ENCODE measurements around the gene ATXN10. TPM values are rescaled to one million over a fixed set of nuclear protein-coding genes. Genes with fewer than 3 reads are reported as not detected.

ATXN10 gene
- total RNA-seq, 1 experiment from 2014 or later = 303 TPM

- Histone ChIP-seq H2AFZ (no peak overlapping the region), H3K4me3 (no peak overlapping the region), H3F3A (ENCODE audit: insufficient read depth, low read depth) (peaks cover 52% of the 10 kb centered on the region), H3K4me1 (replicated peaks; ENCODE audit: insufficient read depth) (peaks cover 45% of the 10 kb centered on the region), H3K27me3 (ENCODE audit: insufficient read depth, low read depth) (no peaks in the 10 kb centered on the region), H4K20me1 (ENCODE audit: insufficient read depth) (peaks cover 3% of the 10 kb centered on the region; the same call in 1 of the 2 replicates), H3K36me3 (ENCODE audit: low read depth) (peaks cover 23% of the 10 kb centered on the region), H3K9me2 (ENCODE audit: insufficient read depth) (no peaks in the 10 kb centered on the region), H3K79me2 (ENCODE audit: low read depth) (peaks cover 92% of the 10 kb centered on the region), H3K27ac (peak overlapping the region; percentile 82; the same call in 1 of the 2 replicates), H3K4me2 (no peak overlapping the region), H3K9me3 (ENCODE audit: insufficient read depth, low read depth) (peaks cover 3% of the 10 kb centered on the region; the same call in 1 of the 2 replicates)
- CTCF ChIA-PET = no interaction called here
- intact Hi-C loops (cut with micrococcal nuclease; ENCODE audit: unreplicated experiment) = loop anchor here (5.0 kb wide), 1 partner anchor 142 kb away; no protein-coding TSS in a partner anchor
- TF ChIP-seq, protein P1, sequence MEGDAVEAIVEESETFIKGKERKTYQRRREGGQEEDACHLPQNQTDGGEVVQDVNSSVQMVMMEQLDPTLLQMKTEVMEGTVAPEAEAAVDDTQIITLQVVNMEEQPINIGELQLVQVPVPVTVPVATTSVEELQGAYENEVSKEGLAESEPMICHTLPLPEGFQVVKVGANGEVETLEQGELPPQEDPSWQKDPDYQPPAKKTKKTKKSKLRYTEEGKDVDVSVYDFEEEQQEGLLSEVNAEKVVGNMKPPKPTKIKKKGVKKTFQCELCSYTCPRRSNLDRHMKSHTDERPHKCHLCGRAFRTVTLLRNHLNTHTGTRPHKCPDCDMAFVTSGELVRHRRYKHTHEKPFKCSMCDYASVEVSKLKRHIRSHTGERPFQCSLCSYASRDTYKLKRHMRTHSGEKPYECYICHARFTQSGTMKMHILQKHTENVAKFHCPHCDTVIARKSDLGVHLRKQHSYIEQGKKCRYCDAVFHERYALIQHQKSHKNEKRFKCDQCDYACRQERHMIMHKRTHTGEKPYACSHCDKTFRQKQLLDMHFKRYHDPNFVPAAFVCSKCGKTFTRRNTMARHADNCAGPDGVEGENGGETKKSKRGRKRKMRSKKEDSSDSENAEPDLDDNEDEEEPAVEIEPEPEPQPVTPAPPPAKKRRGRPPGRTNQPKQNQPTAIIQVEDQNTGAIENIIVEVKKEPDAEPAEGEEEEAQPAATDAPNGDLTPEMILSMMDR (conservative IDR thresholded peaks at IDR 0.05) = no peak
- no peak for TF ChIP-seq EZH2 (IDR thresholded peaks at IDR 0.05; ENCODE audit: low read depth)
- BruUV-seq (replicated peaks) = no TSS peak
- DNase-seq = no peak
- POLR2A ChIA-PET (ENCODE audit: unreplicated experiment) = no interaction called here
These were observed 103.4 kb downstream of the ATXN10 start for GRCh38 chr22:45775062-45775461.

DNA sequence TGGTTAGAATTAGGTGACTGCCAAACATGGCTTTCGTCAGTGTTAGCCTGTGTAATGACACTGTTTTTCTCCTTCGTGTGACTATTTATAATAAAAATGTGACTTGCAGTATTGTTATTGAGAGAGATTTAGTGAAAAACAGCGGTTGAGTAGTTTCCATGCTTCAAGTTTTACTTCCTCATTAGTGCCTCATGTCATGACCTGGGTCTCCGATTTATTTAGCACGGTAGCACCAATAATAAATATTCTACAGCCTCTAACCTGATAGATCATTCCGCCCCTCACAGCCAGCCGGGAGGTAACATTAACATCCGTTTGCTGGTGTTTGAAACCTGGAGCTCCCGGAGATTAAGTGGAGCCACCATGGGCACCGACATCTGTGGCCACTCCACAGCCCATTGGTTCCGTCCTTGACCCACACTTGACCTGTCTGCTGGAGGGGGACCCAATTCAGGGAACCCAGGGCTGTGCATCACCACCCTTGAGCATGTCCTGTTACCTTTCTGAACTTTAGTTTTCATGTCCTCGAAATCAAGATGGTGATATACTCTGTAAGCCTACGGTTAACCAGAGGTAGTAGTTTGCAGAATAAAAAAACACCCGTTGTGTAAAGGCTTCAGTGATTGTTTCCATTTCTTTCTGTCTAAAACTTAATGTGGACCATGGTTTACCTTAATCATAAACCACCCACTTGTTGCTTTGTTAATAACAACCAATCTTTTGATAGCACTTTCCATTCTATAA, 104.1 kb downstream of the ATXN10 start:
- Histone ChIP-seq H3K9me3 (ENCODE audit: insufficient read depth, low read depth) (peaks cover 3% of the 10 kb centered on the region; the same call in 1 of the 2 replicates), H3K4me3 (no peak overlapping the region), H3K79me2 (ENCODE audit: low read depth) (peaks cover 92% of the 10 kb centered on the region), H3K27ac (peak overlapping the region; percentile 82), H3F3A (ENCODE audit: insufficient read depth, low read depth) (peaks cover 45% of the 10 kb centered on the region), H3K36me3 (ENCODE audit: low read depth) (peaks cover 18% of the 10 kb centered on the region), H3K9me2 (ENCODE audit: insufficient read depth) (no peaks in the 10 kb centered on the region), H3K27me3 (ENCODE audit: insufficient read depth, low read depth) (no peaks in the 10 kb centered on the region), H2AFZ (no peak overlapping the region), H3K4me1 (replicated peaks; ENCODE audit: insufficient read depth) (peaks cover 45% of the 10 kb centered on the region), H3K4me2 (no peak overlapping the region), H4K20me1 (ENCODE audit: insufficient read depth) (peaks cover 3% of the 10 kb centered on the region; the same call in 1 of the 2 replicates)
- CTCF ChIA-PET = no interaction called here
- DNase-seq = no peak
- POLR2A ChIA-PET (ENCODE audit: unreplicated experiment) = interaction anchor here (0.6 kb wide), 1 partner anchor 16 kb away, joined by 3 read pairs; no protein-coding TSS in a partner anchor
- TF ChIP-seq EZH2 (IDR thresholded peaks at IDR 0.05; ENCODE audit: low read depth) = no peak
- TF ChIP-seq, protein P1 (conservative IDR thresholded peaks at IDR 0.05) = no peak
- no TSS peak for BruUV-seq (replicated peaks)
- intact Hi-C loops (cut with micrococcal nuclease; ENCODE audit: unreplicated experiment) = loop anchor here (2.0 to 5.0 kb wide), 2 partner anchors 95 to 142 kb away; no protein-coding TSS in a partner anchor

- intact Hi-C loops (cut with micrococcal nuclease; ENCODE audit: unreplicated experiment) = loop anchor here (2.0 to 5.0 kb wide), 2 partner anchors 95 to 141 kb away; no protein-coding TSS in a partner anchor
- DNase-seq = no peak
- H3K4me2 ChIP-seq = peak overlapping the region; percentile 66
- H3K27me3 ChIP-seq (ENCODE audit: insufficient read depth, low read depth) = no peaks in the 10 kb centered on the region
- TF ChIP-seq, protein P1 (conservative IDR thresholded peaks at IDR 0.05) = no peak
- TF ChIP-seq EZH2 (IDR thresholded peaks at IDR 0.05; ENCODE audit: low read depth) = no peak
- CTCF ChIA-PET = no interaction called here
- H3F3A ChIP-seq (ENCODE audit: insufficient read depth, low read depth) = peaks cover 40% of the 10 kb centered on the region
- H3K9me3 ChIP-seq (ENCODE audit: insufficient read depth, low read depth) = no peaks in the 10 kb centered on the region
- H3K27ac ChIP-seq = peak overlapping the region; percentile 82
- POLR2A ChIA-PET (ENCODE audit: unreplicated experiment) = interaction anchor here (0.6 kb wide), 1 partner anchor 16 kb away, joined by 3 read pairs; no protein-coding TSS in a partner anchor
- BruUV-seq (replicated peaks) = no TSS peak
- H3K4me3 ChIP-seq = no peak overlapping the region
- no peaks in the 10 kb centered on the region for H3K9me2 ChIP-seq (ENCODE audit: insufficient read depth)
- peaks cover 14% of the 10 kb centered on the region; the same call in 1 of the 2 replicates for H3K36me3 ChIP-seq (ENCODE audit: low read depth)
- H3K4me1 ChIP-seq (replicated peaks; ENCODE audit: insufficient read depth) = peaks cover 45% of the 10 kb centered on the region
- H4K20me1 ChIP-seq (ENCODE audit: insufficient read depth) = peaks cover 3% of the 10 kb centered on the region; the same call in 1 of the 2 replicates
- peaks cover 92% of the 10 kb centered on the region for H3K79me2 ChIP-seq (ENCODE audit: low read depth)
- H2AFZ ChIP-seq = no peak overlapping the region
These were observed 104.6 kb downstream of the ATXN10 start for GRCh38 chr22:45776313-45776585.

Data from PC-9 (cell line).